HG03139 (cell line): ENCODE measurements around the gene MOB3A.
A peak's percentile ranks its signal among the peaks of the same experiment; 100 is the strongest.
"Not testable (repeated sequence)": the region's sequence is repeated elsewhere in the genome, so short reads cannot be mapped to it uniquely, and the experiment has no call there.

Source experiments
- ATAC-seq: cut with Tn5 transposase; IDR thresholded peaks from one replicate; pipeline ENCODE4 v1.9.1; 2021; ENCODE audit not compliant: unreplicated experiment

MOB3A gene

GRCh38 chr19:2096034-2096479, at the start of gene MOB3A:
MOB3A (minus strand) TSS chr19:2096326; CDS start chr19:2078560, 17,766 bp downstream.
- ATAC-seq = peak; percentile 32

- no peak for ATAC-seq
Measured at GRCh38 chr19:2145831-2146241, 49.7 kb upstream of the MOB3A start.

DNA sequence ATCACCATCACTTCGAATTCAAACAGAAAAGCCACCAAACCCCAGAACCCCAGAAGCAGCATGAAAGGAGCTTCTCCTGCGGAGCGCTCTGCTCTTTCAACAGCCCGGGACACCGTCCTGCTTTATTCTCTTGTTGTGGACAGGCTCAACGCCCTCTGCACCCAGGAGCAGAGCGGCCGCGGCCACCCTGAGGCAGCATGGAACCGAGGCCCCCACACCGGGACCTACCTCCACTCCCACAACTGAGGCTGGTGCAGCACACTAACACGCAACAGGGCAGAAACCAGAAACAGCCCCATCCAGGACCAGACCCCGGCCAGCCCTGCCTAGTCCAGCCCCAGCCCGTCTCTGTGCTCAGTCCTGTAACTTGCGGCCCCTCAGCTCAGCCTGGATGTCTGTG, 48.1 kb upstream of the MOB3A start:
- ATAC-seq = no peak

- no peak for ATAC-seq
Measured at GRCh38 chr19:2142173-2142829, 46.2 kb upstream of the MOB3A start.

GRCh38 chr19:2140138-2140569, 44.0 kb upstream of the MOB3A start:
- ATAC-seq = no peak

DNA sequence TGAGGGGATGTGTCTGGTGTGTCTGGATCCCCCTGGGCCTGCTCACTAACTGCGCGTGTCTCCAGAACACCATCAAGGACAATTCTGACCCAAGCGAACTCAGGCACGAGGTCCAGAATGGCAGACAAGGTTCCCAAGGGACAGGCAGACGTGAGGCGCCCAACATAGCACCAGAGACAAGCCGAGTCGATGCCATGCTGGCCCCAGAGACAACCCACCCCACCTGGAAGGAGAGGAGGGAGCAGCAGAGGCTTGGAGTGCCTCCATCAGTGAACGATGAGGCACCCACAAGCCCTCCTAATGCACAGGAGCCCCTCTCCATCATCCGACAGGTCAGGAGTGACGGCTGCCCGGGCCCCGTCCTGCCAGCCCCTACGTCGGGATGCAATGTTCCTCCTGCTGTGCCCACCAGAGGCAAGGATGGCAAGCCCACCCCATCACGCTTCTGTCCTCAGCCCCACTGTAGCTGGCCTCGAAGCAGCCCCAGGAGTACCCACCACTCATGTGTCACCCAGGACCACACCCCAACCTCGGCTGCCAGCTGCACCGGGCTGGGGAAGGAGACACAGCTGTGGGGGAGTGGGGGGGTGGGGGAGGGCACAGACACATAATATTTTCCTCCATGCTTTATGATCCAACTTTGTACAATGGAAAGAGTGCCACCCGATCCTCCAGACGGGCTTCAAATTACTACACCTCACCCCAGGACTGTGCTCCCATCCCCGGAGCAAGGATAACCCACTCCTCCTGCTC, 43.4 kb upstream of the MOB3A start:
- ATAC-seq = no peak

GRCh38 chr19:2138061-2138728, 42.1 kb upstream of the MOB3A start:
- no peak for ATAC-seq

DNA sequence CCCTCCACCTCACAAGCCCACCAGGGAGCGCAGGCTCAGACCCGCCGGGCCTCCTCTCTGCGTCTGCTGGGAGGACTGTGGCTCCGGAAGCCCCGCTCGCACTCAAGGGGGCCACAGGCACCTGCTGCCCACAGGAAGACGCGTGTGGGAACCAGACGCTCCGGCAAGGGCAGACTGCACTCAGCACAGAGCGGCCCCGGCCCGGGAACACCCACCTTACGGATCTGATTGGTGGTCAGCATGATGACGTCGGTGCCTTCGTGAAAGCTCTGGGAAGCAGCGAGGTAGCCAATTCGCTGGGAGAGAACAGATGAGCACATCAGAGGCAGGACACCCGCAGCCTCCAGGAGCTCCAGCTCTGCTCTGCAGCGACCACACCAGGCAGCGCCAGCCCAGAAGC, 40.7 kb upstream of the MOB3A start:
- no peak for ATAC-seq

DNA sequence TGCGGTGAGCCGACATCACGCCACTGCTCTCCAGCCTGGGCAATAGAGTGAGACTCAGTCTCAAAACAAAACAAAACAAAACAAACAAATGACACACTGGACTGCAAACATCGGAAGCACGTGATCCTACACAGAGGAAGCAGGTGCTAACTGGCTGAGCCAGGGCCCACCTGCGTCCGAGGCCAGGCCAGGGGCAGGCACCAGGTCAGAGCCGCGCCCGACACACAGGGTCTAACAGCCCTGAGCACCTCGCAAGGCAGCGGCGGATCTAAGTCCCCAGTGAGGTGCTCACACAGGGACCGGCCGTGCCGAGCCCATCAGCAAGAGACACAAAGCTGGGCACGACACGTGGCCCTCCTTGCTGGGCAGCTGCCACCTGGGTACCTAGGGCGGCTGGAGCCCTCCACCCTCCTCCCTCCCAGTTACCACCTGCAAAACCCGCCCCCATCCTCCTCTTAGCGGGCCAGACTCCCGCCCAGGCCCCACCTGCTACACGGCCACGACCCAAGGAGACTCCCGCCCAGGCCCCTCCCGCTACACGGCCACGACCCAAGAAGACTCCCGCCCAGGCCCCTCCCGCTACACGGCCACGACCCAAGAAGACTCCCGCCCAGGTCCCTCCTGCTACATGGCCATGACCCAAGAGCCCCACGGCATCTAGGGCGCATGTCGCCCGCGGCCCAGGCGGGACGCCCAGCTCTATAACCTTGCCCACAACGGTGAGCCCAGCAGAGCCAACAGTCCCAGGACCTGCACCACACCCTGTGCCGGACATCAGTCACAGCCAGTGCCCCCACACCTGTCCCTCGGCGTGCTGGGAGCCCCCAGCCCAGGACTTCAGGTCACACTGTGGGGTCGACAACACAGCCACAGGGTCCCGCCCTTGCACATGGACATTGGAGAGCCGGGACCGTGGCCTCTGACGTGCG, 39.6 kb upstream of the MOB3A start:
- no peak for ATAC-seq

DNA sequence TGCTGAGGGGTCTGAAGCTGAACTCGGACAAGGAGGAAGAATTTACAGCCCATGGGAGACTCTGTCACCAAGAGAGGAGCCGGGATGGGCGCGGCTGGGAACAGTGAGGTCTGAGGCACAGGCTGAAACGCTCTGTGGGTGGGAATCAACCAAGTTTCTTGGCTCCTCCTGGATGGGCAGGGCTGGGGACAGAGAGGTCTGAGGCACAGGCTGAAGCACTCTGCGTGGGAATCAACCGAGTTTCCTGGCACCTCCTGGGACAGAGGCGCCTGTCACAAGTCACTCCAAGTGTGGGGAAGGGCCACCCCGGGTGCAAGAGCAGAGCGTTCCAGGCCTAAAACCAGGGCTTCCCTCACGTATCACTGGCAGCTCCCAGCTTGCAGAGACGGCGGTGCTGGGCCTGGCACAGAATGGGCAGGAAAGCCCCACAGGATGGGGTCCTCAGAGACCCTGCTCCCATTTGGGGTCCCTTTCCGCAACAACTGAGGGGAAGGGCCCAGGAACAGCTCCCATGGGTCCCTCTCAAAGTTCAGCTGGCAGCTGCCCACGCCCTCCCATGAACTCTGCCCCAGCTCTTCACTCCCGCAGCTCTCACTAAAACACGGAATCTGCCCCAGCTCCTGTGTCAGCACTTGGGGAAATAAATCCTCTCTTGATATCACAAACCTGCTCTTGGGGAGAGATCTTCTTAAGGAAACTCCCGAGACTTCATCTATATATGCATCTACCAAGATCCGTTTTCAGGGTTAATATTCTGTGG, 36.8 kb upstream of the MOB3A start:
- no peak for ATAC-seq

- no peak for ATAC-seq
Measured at GRCh38 chr19:2132191-2132590, 36.1 kb upstream of the MOB3A start.

- ATAC-seq = not testable (repeated sequence)
Measured at GRCh38 chr19:2131012-2131975, 35.2 kb upstream of the MOB3A start.

DNA sequence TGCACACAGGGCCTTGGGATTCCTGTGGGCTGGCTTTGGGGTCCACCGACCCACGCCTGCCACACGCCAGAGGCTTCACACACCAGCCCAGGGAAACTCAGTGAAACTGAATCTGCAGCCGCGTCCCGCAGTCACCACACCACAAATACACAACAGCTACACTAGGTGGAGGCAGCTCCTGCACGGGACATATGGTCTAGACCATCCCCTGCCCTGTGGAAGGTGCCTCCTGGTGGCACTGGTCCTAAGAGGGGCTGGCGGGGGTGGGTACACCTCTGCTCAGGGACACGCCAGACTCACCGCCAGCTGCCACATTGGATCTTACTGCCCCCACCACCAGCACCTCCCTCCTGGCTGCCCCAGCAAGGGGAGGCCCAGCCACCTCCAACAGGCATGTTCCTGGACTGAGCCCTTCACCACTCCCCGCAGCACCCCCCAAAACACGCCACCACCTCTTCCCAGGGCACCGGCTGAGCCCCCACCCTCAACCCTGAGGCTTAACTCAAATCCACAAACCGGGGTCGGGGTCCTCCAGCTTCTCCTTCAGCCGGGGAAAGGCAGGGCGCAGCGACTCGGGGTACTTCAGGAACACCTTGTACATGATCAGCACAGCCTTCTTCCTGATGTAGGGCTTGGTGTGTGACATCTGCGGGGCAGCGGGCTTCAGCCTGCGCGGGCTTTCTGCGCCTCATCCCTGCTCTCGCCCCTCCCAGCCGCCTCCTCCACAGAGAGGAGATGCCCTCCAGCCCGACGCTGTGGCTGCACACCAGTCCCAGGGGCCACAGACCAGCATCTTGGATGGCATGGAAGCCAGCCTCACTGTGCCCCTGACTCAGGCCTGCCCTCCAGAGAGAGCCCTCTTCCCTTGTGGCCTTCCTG, 34.0 kb upstream of the MOB3A start:
- no peak for ATAC-seq

- ATAC-seq = no peak
Measured at GRCh38 chr19:2129486-2129885, 33.4 kb upstream of the MOB3A start.

GRCh38 chr19:2129022-2129421, 32.9 kb upstream of the MOB3A start:
- ATAC-seq = no peak

DNA sequence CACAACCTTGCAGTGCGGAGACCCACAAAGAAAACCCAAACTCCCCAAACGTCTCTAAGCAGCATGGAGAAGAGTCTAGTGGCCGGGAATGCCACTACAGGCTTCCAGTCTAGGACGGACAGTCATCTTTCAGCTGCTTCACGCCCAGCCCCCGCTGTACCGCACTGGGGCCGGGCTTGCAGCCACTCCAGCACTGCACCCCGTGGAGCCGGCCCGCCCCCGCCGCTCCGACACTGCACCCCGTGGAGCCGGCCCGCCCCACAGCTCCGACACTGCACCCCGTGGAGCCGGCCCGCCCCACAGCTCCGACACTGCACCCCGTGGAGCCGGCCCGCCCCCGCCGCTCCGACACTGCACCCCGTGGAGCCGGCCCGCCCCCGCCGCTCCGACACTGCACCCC, 32.1 kb upstream of the MOB3A start:
- not testable (repeated sequence) for ATAC-seq

DNA sequence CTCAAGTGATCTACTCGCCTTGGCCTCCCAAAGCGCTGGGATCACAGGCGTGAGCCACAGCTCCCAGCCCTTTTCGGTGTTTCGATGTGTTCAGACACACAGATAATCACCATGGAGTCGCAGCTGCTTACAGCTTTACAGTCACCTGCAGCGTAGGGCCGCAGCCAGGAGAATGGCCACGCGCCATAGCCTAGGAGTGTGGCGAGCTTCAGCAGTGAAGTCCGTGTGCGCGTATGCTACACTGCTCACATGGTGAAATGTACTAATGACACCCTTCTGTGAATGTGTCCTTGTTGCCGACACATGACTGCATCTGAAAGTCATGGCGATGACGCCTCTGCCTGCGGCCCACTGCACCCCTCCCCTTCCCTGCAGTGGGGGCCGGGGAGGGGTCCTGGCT, 31.6 kb upstream of the MOB3A start:
- ATAC-seq = no peak
